Measurements from ENCODE around the gene NPPA.

DNA sequence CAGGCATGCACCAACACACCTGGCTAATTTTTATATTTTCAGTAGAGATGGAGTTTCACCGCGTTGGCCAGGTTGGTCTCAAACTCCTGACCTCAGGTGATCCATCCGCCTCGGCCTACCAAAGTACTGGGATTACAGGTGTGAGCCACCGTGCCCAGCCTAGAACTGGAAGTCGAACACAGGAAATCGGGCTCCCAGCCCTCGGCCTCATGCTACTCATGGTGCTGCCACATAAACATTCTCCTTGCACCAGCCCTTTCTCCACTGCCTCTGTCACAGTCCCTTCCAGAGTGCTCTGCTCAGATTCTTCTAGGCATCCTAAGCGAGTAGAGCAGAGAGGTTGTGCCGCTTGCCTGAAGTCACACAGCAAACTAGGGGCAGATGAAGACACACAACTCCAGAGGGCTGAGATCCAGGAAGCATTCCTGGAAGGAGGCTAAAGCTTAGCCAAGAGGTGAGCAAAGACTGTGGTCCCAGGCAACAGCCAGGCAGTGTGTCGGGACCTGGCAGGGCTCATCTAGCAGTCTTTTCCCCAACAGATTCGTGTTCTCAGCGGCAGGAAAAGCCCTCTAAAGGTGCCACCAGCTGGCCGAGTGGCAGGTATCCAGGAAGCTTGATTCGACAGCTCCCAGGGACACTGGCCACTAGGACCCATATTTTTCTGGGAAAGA, 40.8 kb upstream of the NPPA start:
- no peak for TF ChIP-seq POLR2AphosphoS5 (IDR thresholded peaks at IDR 0.05; ENCODE audit: borderline replicate concordance, low read depth, low read length)
- TF ChIP-seq EZH2 (IDR thresholded peaks at IDR 0.05), result no peak
- no peak for TF ChIP-seq FOXP2 (optimal IDR thresholded peaks at IDR 0.05; ENCODE audit: control extremely low read depth, extremely low read length, insufficient read depth)

All from SK-N-MC (cell line).